Thyroid gland (tissue), 4 donors: ENCODE measurements around the gene GALNT2.

Source experiments
- CTCF ChIP-seq, 6 experiments: fragments of 200-600 bp in 3 of 6; fragments of 450-650 bp in 3 of 6; sonication (generic) in 3 of 6; IDR thresholded peaks; one replicate each; pipeline ENCODE4 v1.5.1; 2016 to 2019; ENCODE audit warnings: antibody characterized with exemption in 6 of 6, mild to moderate bottlenecking in 2 of 6, inconsistent platforms in 1 of 6, moderate library complexity in 1 of 6
- POLR2A ChIP-seq, 2 donors: fragments of 450-650 bp; IDR thresholded peaks; one replicate each; pipeline ENCODE4 v1.6.1; 2017; ENCODE audit warnings: antibody characterized with exemption in 2 of 2, mild to moderate bottlenecking in 2 of 2, moderate library complexity in 1 of 2

- no peak for TF ChIP-seq CTCF (IDR thresholded peaks at IDR 0.05)
- TF ChIP-seq POLR2A (IDR thresholded peaks at IDR 0.05) = no peak
These were observed 239.1 kb downstream of the GALNT2 start for GRCh38 chr1:230306169-230306568.
